H1 (cell line): ENCODE results near the gene SSPN. TPM values are rescaled to one million over a fixed set of nuclear protein-coding genes. Genes with fewer than 3 reads are reported as not detected.

ENCODE experiments used
- CTCF ChIA-PET: fragments of 300-600 bp; sonication (Branson Sonifier 250); formaldehyde crosslinking; loops from one replicate; lab custom pipeline; 2021; ENCODE audit not compliant: partially characterized antibody; lab: Charles Lee
- POLR2A ChIA-PET: fragments of 300-600 bp; sonication (Branson Sonifier 250); formaldehyde crosslinking; loops from one replicate; lab custom pipeline; 2021; ENCODE audit warnings: inconsistent platforms; ENCODE audit not compliant: partially characterized antibody; lab: Charles Lee
- DNase-seq, 2 experiments: peaks; one replicate each; pipeline versions ENCODE4 v3.0.0 to v3.0.0-alpha.2; 2010 to 2022; ENCODE audit warnings: low spot score in 2 of 2, low read depth in 1 of 2, mixed read lengths in 1 of 2
- FAIRE-seq: peaks from 2 replicates; lab custom pipeline; 2011; peaks lifted over from hg19 to GRCh38; lab: Jason Lieb, UNC
- H2AFZ ChIP-seq: 2 replicates; pipeline ENCODE4 v1.8.1; 2012; ENCODE audit warnings: low read length, inconsistent platforms
- H2AK5ac ChIP-seq: 2 replicates; pipeline ENCODE4 v1.6.1; 2013; ENCODE audit warnings: low read depth, low read length
- H2BK120ac ChIP-seq: replicated peaks from 2 replicates; pipeline ENCODE3; 2013; ENCODE audit warnings: low read depth, low read length, inconsistent platforms
- H2BK12ac ChIP-seq: 2 replicates; pipeline ENCODE4 v1.6.1; 2013; ENCODE audit warnings: low read depth, low read length
- H2BK15ac ChIP-seq: 2 replicates; pipeline ENCODE4 v1.6.1; 2013; ENCODE audit warnings: low read length
- H2BK20ac ChIP-seq: 2 replicates; pipeline ENCODE4 v1.6.1; 2013; ENCODE audit warnings: low read length
- H2BK5ac ChIP-seq: 2 replicates; pipeline ENCODE4 v1.6.1; 2013; ENCODE audit warnings: low read depth, low read length
- H3K14ac ChIP-seq: 2 replicates; pipeline ENCODE4 v1.6.1; 2013; ENCODE audit warnings: inconsistent platforms; ENCODE audit not compliant: insufficient read length
- H3K18ac ChIP-seq: 2 replicates; pipeline ENCODE4 v1.6.1; 2013; ENCODE audit warnings: low read length; ENCODE audit errors: extremely low read depth
- H3K23ac ChIP-seq: 2 replicates; pipeline ENCODE4 v1.6.1; 2013; ENCODE audit warnings: inconsistent platforms; ENCODE audit not compliant: insufficient read length
- H3K23me2 ChIP-seq: 2 replicates; pipeline ENCODE4 v1.6.1; 2013; ENCODE audit warnings: low read depth, low read length
- H3K27ac ChIP-seq: 2 replicates; pipeline ENCODE4 v1.6.1; 2011; ENCODE audit warnings: low read depth, low read length, inconsistent platforms
- H3K27me3 ChIP-seq, 4 experiments: replicated peaks in 1 of 4; 1 replicate in 1 of 4; 2 replicates in 3 of 4; pipeline versions ENCODE4 v1.6.1 to v1.8.1; 2011 to 2013; ENCODE audit warnings: low read length in 3 of 4, mild to moderate bottlenecking in 3 of 4, inconsistent platforms in 2 of 4, mixed read lengths in 2 of 4, moderate library complexity in 1 of 4; ENCODE audit not compliant: control insufficient read depth in 3 of 4, insufficient read depth in 3 of 4; ENCODE audit errors: extremely low read depth in 1 of 4
- H3K36me3 ChIP-seq, 4 experiments: 2 replicates each; pipeline versions ENCODE4 v1.6.1 to v1.8.1; 2011 to 2013; ENCODE audit warnings: mild to moderate bottlenecking in 4 of 4, low read length in 3 of 4, moderate library complexity in 2 of 4, control low read depth in 1 of 4, inconsistent platforms in 1 of 4; ENCODE audit not compliant: insufficient read depth in 4 of 4, control insufficient read depth in 2 of 4
- H3K4ac ChIP-seq: replicated peaks from 2 replicates; pipeline ENCODE3; 2013; ENCODE audit warnings: low read length, low read depth, mixed read lengths, inconsistent platforms; ENCODE audit not compliant: insufficient read length
- H3K4me1 ChIP-seq, 4 experiments: replicated peaks in 1 of 4; 1 replicate in 1 of 4; 2 replicates in 3 of 4; pipeline versions ENCODE4 v1.6.1 to v1.8.1; 2011 to 2013; ENCODE audit warnings: low read length in 3 of 4, inconsistent platforms in 2 of 4, mixed read lengths in 1 of 4; ENCODE audit not compliant: insufficient read depth in 4 of 4, control insufficient read depth in 3 of 4
- H3K4me2 ChIP-seq, 2 experiments: 2 replicates each; pipeline versions ENCODE4 v1.6.1 to v1.8.1; 2011 to 2013; ENCODE audit warnings: low read depth in 2 of 2, low read length in 2 of 2, control low read depth in 1 of 2, inconsistent platforms in 1 of 2, mild to moderate bottlenecking in 1 of 2; ENCODE audit not compliant: insufficient read depth in 1 of 2
- H3K4me3 ChIP-seq, 4 experiments: fragments of 200-600, 300-600 bp in 1 of 4; sonication (generic), shearing (Covaris generic), sonication (Bioruptor Twin) in 1 of 4; 2 replicates each; pipeline versions ENCODE4 v1.5.1 to v1.8.1; 2011 to 2016; ENCODE audit warnings: low read length in 4 of 4, low read depth in 3 of 4, control low read depth in 2 of 4, inconsistent platforms in 2 of 4, mild to moderate bottlenecking in 2 of 4, mixed read lengths in 1 of 4, moderate library complexity in 1 of 4; ENCODE audit not compliant: insufficient read depth in 2 of 4; ENCODE audit errors: extremely low read depth in 1 of 4
- H3K56ac ChIP-seq: replicated peaks from 2 replicates; pipeline ENCODE3; 2013; ENCODE audit warnings: low read depth, mild to moderate bottlenecking, mixed read lengths, low read length, inconsistent platforms; ENCODE audit not compliant: insufficient read length
- H3K79me1 ChIP-seq: 2 replicates; pipeline ENCODE4 v1.6.1; 2013; ENCODE audit warnings: low read depth, low read length, control low read depth
- H3K79me2 ChIP-seq, 2 experiments: 2 replicates each; pipeline versions ENCODE4 v1.6.1 to v1.8.1; 2012 to 2013; ENCODE audit warnings: low read length in 2 of 2, mild to moderate bottlenecking in 2 of 2, inconsistent platforms in 1 of 2; ENCODE audit not compliant: insufficient read depth in 2 of 2, control insufficient read depth in 1 of 2
- H3K9ac ChIP-seq, 4 experiments: replicated peaks in 1 of 4; 1 replicate in 1 of 4; 2 replicates in 3 of 4; pipeline versions ENCODE4 v1.6.1 to v1.8.1; 2011 to 2013; ENCODE audit warnings: low read depth in 3 of 4, low read length in 3 of 4, control low read depth in 2 of 4, mild to moderate bottlenecking in 2 of 4, moderate library complexity in 2 of 4, inconsistent platforms in 1 of 4; ENCODE audit errors: extremely low read depth in 1 of 4
- H3K9me3 ChIP-seq, 2 experiments: 2 replicates each; pipeline versions ENCODE4 v1.6.1 to v1.8.1; 2012 to 2013; ENCODE audit warnings: mild to moderate bottlenecking in 2 of 2, moderate library complexity in 2 of 2, control low read depth in 1 of 2, inconsistent platforms in 1 of 2, low read depth in 1 of 2, low read length in 1 of 2, mixed read lengths in 1 of 2; ENCODE audit not compliant: insufficient read depth in 2 of 2
- H4K20me1 ChIP-seq, 2 experiments: replicated peaks in 1 of 2; 2 replicates each; pipeline versions ENCODE3 to v1.8.1; 2011 to 2013; ENCODE audit warnings: inconsistent platforms in 2 of 2, low read length in 2 of 2, mild to moderate bottlenecking in 1 of 2; ENCODE audit not compliant: insufficient read depth in 2 of 2, control insufficient read depth in 1 of 2
- H4K5ac ChIP-seq: 2 replicates; pipeline ENCODE4 v1.6.1; 2013; ENCODE audit warnings: low read length, low read depth, mixed read lengths, inconsistent platforms; ENCODE audit not compliant: insufficient read length
- H4K8ac ChIP-seq: 2 replicates; pipeline ENCODE4 v1.8.0; 2013; ENCODE audit warnings: mild to moderate bottlenecking, moderate library complexity, low read length, inconsistent platforms; ENCODE audit not compliant: insufficient read depth; ENCODE audit errors: extremely low read depth
- H4K91ac ChIP-seq: replicated peaks from 2 replicates; pipeline ENCODE3; 2013; ENCODE audit warnings: low read length, mixed read lengths, inconsistent platforms; ENCODE audit not compliant: insufficient read length
- E2F6 ChIP-seq: IDR thresholded peaks from 2 replicates; pipeline ENCODE4 v1.6.1; 2012; ENCODE audit warnings: inconsistent platforms
- NANOG ChIP-seq: IDR thresholded peaks from 2 replicates; pipeline ENCODE4 v1.6.1; 2011; ENCODE audit warnings: low read length, low read depth, mild to moderate bottlenecking, inconsistent platforms; ENCODE audit not compliant: insufficient read depth, poor library complexity, severe bottlenecking
- SRF ChIP-seq: IDR thresholded peaks from 2 replicates; pipeline ENCODE4 v1.6.1; 2011; ENCODE audit warnings: mild to moderate bottlenecking, low read depth, low read length, moderate library complexity
- polyA plus RNA-seq, 7 experiments: library from polyadenylated mRNA; depleted of rRNA in 3 of 7; stranded (reverse) in 5 of 7; unstranded in 2 of 7; fragments of >200 nt in 5 of 7; fragments of 200-250 nt in 2 of 7; gene quantifications; 1 replicate in 5 of 7; 2 replicates in 1 of 7; 4 replicates in 1 of 7; pipeline versions ENCODE4 v1.2.1 to v1.2.3, GENCODE V29; 2011 to 2013; ENCODE audit warnings: missing spikeins in 2 of 7, mixed read lengths in 2 of 7
- total RNA-seq: library from RNA; stranded (reverse); fragmentation: NEBNext Ultra II Directional; extraction: Animal tissue kit (Norgen Biotek cat#: 25700); gene quantifications from 2 replicates; pipeline ENCODE4 v1.2.1, GENCODE V29; 2021

Gene SSPN
- total and polyA plus RNA-seq, 2 of the 8 experiments (the other 6 are each of a cell fraction or from before 2014, with no cell fraction given) = 0.86 to 1.8 TPM

- POLR2A ChIA-PET = no interaction called here
- CTCF ChIA-PET = interaction anchor here (1.0 kb wide), 1 partner anchor 64 kb away, joined by 3 read pairs; no protein-coding TSS in a partner anchor
- no peaks in the 10 kb centered on the region for H3K4me1 ChIP-seq
- TF ChIP-seq NANOG (no peak), SRF (no peak), E2F6 (no peak)
Measured at GRCh38 chr12:26265606-26266005, 70.2 kb downstream of the SSPN start.

More at GRCh38 chr12:26265606-26266005, 70.2 kb downstream of the SSPN start:
- Histone ChIP-seq H3K56ac (no peak overlapping the region), H3K79me2 (no peaks in the 10 kb centered on the region), H4K5ac (no peak overlapping the region), H3K9ac (no peak overlapping the region), H2BK12ac (no peak overlapping the region), H3K23ac (no peak overlapping the region), H3K23me2 (no peaks in the 10 kb centered on the region), H3K4me3 (no peak overlapping the region), H4K8ac (no peak overlapping the region), H2BK120ac (no peak overlapping the region), H3K18ac (no peak overlapping the region), H3K27me3 (no peaks in the 10 kb centered on the region), H3K4me2 (no peak overlapping the region), H3K79me1 (no peaks in the 10 kb centered on the region), H3K4ac (no peak overlapping the region), H3K14ac (no peak overlapping the region), H3K9me3 (no peaks in the 10 kb centered on the region), H2AFZ (no peak overlapping the region), H2AK5ac (no peak overlapping the region), H4K20me1 (no peaks in the 10 kb centered on the region), H3K27ac (no peak overlapping the region), H4K91ac (no peak overlapping the region), H2BK5ac (no peak overlapping the region), H3K36me3 (no peaks in the 10 kb centered on the region), H2BK20ac (no peak overlapping the region), H2BK15ac (no peak overlapping the region)
- FAIRE-seq (no peak), DNase-seq (no peak)
